ENCODE measurements around the gene EGR2.

The EGR2 gene

DNA sequence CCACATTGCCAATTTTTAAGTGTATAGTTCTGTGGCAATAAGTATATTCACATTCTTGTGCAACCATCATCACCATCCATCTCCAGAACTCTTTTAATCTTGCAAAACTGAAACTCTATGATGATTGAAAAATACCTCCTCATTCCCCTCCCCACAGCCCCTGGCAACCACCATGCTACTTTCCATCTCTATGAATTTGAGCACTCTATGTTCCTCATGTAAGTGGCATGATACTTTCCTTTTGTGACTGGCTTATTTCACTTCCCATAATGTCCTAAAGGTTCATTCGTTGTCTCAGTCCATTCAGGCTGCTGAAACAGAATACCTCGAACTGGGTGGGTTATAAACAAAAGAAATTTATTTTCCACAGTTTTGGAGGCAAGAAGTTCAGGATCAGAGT, 23.4 kb upstream of the EGR2 start:
- no peak for DNase-seq
- TF ChIP-seq GATA1 (IDR thresholded peaks at IDR 0.05; ENCODE audit: low read depth, low read length) (no peak), POLR2A (IDR thresholded peaks at IDR 0.05; ENCODE audit: low read length) (no peak)

DNA sequence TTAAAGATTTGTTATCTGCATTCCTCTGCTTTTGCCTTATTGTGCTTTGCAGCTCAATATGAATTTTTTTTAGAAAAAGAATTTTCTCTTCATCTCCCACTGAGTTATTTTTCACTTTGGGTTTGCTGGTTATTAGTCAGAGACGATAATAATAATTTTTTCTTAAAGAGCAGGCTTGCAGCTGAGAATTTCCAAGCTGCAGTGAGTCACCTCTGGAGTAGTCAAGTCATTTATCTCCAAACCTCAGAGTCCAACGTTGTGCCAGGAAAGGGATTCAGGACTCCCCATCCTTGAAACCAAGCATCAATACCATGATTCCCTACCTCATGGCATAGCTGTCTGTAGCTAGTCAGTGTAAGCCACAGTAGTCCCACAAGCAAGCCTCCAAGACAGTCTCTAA, 15.2 kb upstream of the EGR2 start:
- no peak for DNase-seq
- TF ChIP-seq GATA1 (IDR thresholded peaks at IDR 0.05; ENCODE audit: low read depth, low read length) (no peak), POLR2A (IDR thresholded peaks at IDR 0.05; ENCODE audit: low read length) (no peak)

DNA sequence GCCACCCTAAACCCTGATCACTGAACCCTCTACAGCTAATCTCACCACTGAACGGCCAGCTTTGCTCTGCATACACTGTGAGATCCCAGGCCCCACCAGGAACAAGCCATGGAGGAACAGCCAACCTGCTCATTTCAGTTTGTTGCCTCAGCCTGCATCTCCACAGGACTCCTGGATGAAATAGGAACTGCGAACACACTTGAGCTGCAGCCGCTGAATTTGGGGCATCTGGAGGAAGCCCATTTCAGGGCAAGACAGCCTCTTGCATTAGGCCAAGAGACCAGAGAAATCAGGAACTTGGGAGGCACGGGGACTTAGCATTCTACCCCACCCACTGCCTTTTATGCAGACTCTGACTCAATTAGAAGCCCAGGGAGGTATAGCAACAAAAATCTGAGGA, 14.5 kb upstream of the EGR2 start:
- DNase-seq, result no peak
- TF ChIP-seq GATA1 (IDR thresholded peaks at IDR 0.05; ENCODE audit: low read depth, low read length) (no peak), POLR2A (IDR thresholded peaks at IDR 0.05; ENCODE audit: low read length) (no peak)

DNA sequence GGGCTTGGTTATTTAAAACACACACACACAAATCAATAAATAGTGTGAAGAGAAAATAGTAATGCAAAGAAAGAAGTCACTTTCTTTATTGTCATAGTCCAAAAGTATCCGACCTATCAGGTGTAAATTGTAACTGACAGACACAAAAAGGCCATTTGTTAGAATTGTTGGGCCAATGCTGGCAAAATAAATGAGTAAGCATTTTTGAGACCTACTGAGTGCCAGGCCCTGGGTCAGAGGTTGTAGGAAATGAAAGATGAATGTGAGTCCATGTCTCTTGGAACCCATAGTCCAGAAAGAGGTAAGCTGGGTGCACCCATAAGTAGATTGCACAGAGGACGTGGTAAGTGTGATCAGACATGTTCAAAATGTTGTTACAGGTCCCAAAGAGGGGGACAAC, 13.5 kb upstream of the EGR2 start:
- TF ChIP-seq GATA1 (IDR thresholded peaks at IDR 0.05; ENCODE audit: low read depth, low read length), result no peak
- TF ChIP-seq POLR2A (IDR thresholded peaks at IDR 0.05; ENCODE audit: low read length), result no peak

DNA sequence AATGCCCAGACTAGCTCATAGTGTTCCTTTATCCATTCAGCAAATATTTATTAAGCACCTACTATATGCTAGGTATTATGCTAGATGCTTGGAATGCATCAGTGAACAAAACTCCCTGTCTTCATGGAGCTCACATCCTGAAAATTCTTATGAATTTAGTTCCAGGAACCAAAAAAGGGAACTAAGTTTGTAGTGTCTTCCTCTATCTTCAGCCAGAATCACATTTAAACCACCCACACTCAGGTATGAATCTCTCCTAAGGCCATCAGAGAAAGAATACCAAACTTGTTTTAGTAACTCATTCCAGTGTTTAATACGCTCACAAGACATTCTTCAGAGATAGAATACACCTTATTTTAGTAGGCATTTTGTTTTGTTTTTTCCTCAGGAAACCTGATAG, 10.1 kb upstream of the EGR2 start:
- no peak for TF ChIP-seq GATA1 (IDR thresholded peaks at IDR 0.05; ENCODE audit: low read depth, low read length)
- TF ChIP-seq POLR2A (IDR thresholded peaks at IDR 0.05; ENCODE audit: low read length), result no peak
- DNase-seq, result no peak

More for the DNA sequence above, 13.5 kb upstream of the EGR2 start:
- DNase-seq, result no peak

DNA sequence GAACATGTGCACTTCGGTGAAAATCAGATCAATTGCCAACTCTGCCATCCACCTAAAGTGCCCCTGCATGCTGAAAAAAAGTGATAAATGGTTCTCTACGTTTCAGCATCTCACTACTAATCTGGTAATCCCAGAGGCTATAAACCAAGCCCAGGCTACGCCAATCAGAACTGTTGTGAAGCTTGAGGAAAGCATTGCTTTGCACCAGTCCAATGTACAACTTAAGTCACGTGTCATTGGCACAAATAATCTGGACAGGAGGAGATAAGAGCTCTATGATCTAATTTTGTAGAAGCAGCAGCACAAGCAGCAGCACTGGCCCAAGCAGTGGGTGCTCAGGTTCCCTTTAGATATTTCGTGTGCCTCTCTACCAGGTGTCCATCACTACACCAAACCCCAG, 4.4 kb upstream of the EGR2 start:
- peak; percentile 26 to 62 for DNase-seq
- no peak for TF ChIP-seq POLR2A (IDR thresholded peaks at IDR 0.05; ENCODE audit: low read length)
- no peak for TF ChIP-seq GATA1 (IDR thresholded peaks at IDR 0.05; ENCODE audit: low read depth, low read length)

DNA sequence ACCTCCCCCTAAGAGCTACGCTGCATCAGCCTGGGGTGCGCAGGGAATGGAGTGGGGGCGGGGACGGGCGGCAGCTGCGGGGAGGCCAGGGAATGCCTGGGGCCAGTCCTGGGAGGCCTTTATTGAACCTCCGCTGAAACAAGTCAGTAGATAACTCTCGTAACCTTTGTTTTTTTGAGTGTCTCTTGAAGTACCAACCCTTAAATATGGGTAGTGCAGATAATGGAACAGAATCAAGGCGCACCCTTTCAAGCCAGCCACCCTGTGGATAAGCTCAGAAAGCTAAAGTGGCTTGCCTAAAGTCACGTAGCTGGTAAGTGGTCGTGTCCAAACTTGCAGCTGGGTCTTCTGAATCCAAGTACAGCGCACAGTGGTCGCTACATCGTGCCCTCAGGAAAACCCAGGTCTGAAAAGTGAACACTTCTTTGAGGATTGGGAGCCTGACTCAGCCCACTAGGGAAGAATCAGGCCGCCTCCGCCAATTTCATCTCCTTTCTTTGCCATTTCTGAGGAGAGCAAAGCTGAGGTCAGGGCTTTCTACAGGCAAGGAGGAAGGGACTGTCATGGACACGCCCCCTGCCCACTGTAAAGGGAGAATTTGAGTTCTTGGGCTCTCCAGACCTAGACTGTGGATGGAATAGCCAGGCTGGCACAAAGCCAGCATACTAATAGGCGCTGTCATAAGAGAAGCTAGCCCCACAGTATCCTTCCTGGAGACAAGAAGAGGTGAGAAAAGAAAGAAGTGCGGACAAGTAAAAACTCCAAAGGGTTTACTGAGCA, 3.2 kb upstream of the EGR2 start:
- DNase-seq, result peak; percentile 65 to 87

DNA sequence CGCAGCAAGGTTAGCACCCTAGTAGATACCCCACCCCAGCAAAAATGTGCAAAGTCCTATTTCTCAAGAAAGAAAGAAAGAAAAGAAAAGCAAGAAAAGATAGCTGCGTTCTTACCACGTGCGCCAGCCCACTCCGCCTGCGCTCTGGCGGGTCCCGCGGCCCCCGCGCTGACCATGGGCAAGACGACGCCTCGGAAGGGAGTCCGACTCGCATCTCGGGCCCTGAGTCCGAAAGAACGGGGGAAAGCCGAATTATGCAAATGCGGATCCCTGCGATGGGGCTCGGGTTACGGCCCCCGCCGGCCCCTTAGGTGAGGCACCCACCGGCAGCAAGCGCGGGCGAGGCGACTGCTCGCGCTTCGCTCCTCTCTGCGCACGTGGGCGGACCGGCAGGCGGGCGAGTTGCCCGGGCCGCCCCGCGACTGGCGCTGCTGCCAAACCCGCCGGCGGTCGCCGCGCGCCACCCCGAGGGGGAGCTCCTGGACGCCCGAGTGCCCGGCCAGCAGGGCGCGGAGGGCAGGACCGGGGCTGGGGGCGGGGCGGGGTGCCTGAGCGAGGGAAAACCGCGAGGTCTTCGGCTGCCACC, 2.4 kb upstream of the EGR2 start:
- TF ChIP-seq POLR2A (IDR thresholded peaks at IDR 0.05; ENCODE audit: low read length) (no peak), GATA1 (IDR thresholded peaks at IDR 0.05; ENCODE audit: low read depth, low read length) (no peak)
- DNase-seq, result peak; percentile 55 to 65

More for the DNA sequence above, 3.2 kb upstream of the EGR2 start:
- TF ChIP-seq POLR2A (IDR thresholded peaks at IDR 0.05; ENCODE audit: low read length) (no peak), GATA1 (IDR thresholded peaks at IDR 0.05; ENCODE audit: low read depth, low read length) (no peak)

DNA sequence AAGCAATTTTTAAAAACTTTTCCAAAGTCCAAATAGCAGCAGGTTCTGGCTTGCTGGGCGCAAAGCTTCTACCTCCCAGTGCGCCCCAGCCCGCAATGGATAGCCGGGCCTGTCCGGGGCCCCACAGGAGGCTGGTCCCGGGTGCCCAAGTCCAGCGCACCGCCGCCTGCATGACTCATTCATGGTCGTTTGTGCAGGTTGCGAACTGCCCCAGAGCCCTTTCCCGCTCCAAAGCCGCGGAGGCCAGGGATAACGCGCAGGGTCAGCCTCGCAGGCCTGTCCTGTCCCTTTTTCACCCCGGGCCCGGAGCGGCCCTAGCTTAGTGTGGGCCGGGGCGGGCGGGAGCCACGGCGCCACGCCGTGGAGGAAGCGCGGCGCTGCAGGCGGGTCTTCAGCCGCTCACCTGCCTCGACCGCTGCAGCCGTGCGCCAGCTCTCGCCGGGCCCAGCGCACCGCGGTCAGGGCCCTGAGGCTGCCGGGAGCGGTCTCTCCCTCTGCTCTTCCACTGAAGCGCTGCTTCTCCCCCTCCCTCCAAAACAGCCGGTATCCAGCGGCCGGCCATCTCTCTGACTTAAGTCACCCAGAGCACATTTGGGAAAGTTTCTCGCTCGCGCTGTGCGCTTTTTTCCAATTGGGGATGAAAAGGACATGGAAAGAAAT, 1.7 kb upstream of the EGR2 start:
- TF ChIP-seq POLR2A (IDR thresholded peaks at IDR 0.05; ENCODE audit: low read length) (no peak), GATA1 (IDR thresholded peaks at IDR 0.05; ENCODE audit: low read depth, low read length) (no peak)
- peak; percentile 76 to 79 for DNase-seq

DNA sequence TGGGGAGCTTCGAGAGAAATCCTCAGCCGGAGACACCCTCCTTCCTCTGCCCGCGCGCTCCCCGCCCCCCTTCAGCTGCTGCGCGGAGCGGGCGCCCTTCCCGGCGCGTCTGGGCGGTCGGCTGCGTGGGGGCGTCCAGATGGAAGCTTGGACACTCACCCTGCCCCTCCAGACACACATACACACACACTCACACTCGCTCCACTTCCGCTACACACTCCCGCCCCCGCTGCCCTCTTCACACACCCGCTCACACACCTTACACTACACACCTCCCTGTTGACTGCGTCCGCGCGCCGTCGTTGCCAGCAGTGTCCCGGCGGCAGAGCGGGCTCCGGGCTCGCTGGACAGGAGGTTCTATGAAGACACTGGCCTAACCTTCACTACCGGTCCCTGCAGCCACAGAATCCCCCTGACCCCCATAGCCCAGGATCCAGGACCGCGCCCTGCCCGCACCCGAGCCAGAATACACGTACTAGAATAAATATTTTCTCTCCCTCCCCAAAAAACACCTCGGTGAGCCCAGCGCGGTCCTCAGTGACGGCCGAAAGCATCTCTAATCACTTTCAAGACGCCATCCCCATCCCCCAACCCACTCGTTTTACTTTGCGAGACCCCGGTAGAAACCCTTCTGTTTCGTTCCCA, 1.1 kb upstream of the EGR2 start:
- peak; percentile 56 to 69 for DNase-seq
- TF ChIP-seq POLR2A (IDR thresholded peaks at IDR 0.05; ENCODE audit: low read length) (no peak), GATA1 (IDR thresholded peaks at IDR 0.05; ENCODE audit: low read depth, low read length) (no peak)

DNA sequence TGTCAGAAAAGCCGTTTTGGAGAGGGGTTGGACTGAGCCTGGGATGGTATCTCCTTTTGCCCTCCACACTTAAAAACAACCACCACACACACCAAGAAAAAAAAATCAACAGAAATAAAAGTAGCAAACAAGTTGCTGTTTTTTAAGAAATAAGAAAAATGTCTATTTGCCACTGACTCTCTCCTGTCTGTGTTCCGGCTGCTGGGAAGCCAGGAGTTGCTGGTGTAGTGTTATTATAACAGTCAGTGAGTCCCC, 163 bp downstream of the EGR2 start:
- DNase-seq, result no peak
- TF ChIP-seq POLR2A (IDR thresholded peaks at IDR 0.05; ENCODE audit: low read length) (peak; percentile 25), GATA1 (IDR thresholded peaks at IDR 0.05; ENCODE audit: low read depth, low read length) (no peak)

DNA sequence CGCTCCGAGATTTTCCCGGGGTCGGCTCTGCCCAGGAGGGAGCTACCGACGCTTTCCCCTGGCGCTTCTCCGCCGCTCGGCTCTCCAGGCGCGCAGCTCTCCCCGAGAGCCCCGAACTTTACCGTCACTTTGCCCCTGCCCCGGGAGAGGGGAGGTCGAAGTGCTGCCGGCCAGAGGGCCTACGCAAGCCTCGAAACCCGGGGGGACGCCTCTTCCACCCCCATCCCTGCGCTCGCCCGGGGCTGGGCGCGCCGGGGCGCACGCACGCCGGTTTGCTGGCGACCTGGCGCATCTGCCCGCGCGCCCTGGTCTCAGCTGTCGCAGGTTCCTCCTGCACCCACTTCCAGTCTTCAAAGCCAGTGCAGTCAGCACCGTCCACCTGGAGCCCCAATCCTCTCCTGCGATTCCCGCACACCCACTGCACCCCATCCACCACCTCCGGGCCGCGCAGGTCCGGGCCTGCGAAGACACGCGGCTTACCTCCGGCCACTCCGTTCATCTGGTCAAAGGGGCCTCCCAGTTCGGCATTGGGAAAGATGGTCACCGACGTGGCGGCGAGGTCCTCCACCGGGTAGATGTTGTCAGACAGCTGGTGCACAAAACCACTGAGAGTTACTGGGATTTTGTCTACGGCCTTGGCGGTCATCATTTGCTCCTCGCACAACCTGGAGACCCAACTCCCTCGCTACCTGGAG, 638 bp downstream of the EGR2 start:
- DNase-seq, result peak; percentile 29 to 41

DNA sequence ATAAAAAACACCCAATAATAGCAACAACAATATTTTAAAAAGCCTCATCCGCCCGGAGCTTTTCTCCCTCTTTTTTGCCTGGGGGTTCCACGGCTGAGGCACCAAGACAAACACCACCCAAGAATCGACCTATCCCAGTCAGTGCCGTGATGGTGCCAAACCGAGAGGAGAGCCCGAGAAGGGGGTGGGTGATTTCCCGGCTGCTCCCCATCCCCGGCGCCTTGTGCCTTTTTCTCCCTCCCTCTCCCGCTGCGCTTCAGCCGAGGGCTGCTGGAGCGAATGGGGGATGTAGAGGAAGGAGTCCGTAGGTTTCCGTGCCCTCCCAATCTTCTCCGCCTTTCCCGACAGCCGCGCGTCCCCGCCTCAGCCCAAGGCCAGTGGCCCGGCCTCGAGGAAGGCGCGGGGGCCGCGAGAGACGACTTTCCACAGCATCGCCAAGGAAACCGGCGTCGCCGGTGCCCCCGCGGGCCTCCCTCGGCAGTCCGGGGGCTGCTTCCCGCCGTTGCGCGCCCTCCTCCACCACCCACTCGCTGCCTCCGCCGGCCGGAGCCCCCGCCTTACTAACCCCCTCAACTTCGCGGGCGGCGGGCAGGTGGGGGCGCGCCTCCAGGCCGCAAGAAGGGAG, 1.3 kb downstream of the EGR2 start:
- DNase-seq, result peak in 1 of 2 experiments; percentile 25
- TF ChIP-seq GATA1 (IDR thresholded peaks at IDR 0.05; ENCODE audit: low read depth, low read length) (no peak), POLR2A (IDR thresholded peaks at IDR 0.05; ENCODE audit: low read length) (no peak)

More for the DNA sequence above, 638 bp downstream of the EGR2 start:
- TF ChIP-seq GATA1 (IDR thresholded peaks at IDR 0.05; ENCODE audit: low read depth, low read length) (no peak), POLR2A (IDR thresholded peaks at IDR 0.05; ENCODE audit: low read length) (no peak)

All from erythroblast (primary cell).